ENCODE measurements around the gene PARP1. TPM values are rescaled to one million over a fixed set of nuclear protein-coding genes. Genes with fewer than 3 reads are reported as not detected.
A peak's percentile ranks its signal among the peaks of the same experiment; 100 is the strongest.

Gene PARP1
- total RNA-seq, 1 donor from 2014 or later, result 168 TPM

- Mint-ChIP-seq H3K4me3 (ENCODE audit: unreplicated experiment) (no peak overlapping the region), H3K27ac (ENCODE audit: unreplicated experiment) (no peak overlapping the region), H3K27me3 (ENCODE audit: unreplicated experiment) (no peaks in the 10 kb centered on the region), H3K4me1 (ENCODE audit: low read depth, unreplicated experiment) (peaks cover 4% of the 10 kb centered on the region), H3K9me3 (ENCODE audit: unreplicated experiment) (peaks cover 5% of the 10 kb centered on the region), H3K36me3 (ENCODE audit: unreplicated experiment) (peaks cover 9% of the 10 kb centered on the region)
- DNase-seq, result no peak
- TF ChIP-seq CTCF (IDR thresholded peaks at IDR 0.05; ENCODE audit: partially characterized antibody, unreplicated experiment), result no peak
These were observed 72.2 kb downstream of the PARP1 start for GRCh38 chr1:226335661-226336060.

- H3K4me3 Mint-ChIP-seq (ENCODE audit: unreplicated experiment), result peak overlapping the region; percentile 68
- DNase-seq, result no peak
- peaks cover 4% of the 10 kb centered on the region for H3K4me1 Mint-ChIP-seq (ENCODE audit: low read depth, unreplicated experiment)
- no peaks in the 10 kb centered on the region for H3K27me3 Mint-ChIP-seq (ENCODE audit: unreplicated experiment)
- peak overlapping the region; percentile 23 for H3K27ac Mint-ChIP-seq (ENCODE audit: unreplicated experiment)
- no peak for TF ChIP-seq CTCF (IDR thresholded peaks at IDR 0.05; ENCODE audit: partially characterized antibody, unreplicated experiment)
- no peaks in the 10 kb centered on the region for H3K36me3 Mint-ChIP-seq (ENCODE audit: unreplicated experiment)
- no peaks in the 10 kb centered on the region for H3K9me3 Mint-ChIP-seq (ENCODE audit: unreplicated experiment)
These were observed 74.9 kb downstream of the PARP1 start for GRCh38 chr1:226332947-226333346.

GRCh38 chr1:226329237-226329636 lies 78.7 kb downstream of the PARP1 start:
- H3K27ac Mint-ChIP-seq (ENCODE audit: unreplicated experiment), result no peak overlapping the region
- TF ChIP-seq CTCF (IDR thresholded peaks at IDR 0.05; ENCODE audit: partially characterized antibody, unreplicated experiment), result no peak
- DNase-seq, result no peak
- peaks cover 2% of the 10 kb centered on the region for H3K27me3 Mint-ChIP-seq (ENCODE audit: unreplicated experiment)
- H3K4me3 Mint-ChIP-seq (ENCODE audit: unreplicated experiment), result no peak overlapping the region
- H3K4me1 Mint-ChIP-seq (ENCODE audit: low read depth, unreplicated experiment), result peaks cover 4% of the 10 kb centered on the region
- H3K9me3 Mint-ChIP-seq (ENCODE audit: unreplicated experiment), result peaks cover 2% of the 10 kb centered on the region
- no peaks in the 10 kb centered on the region for H3K36me3 Mint-ChIP-seq (ENCODE audit: unreplicated experiment)

- no peak overlapping the region for H3K4me3 Mint-ChIP-seq (ENCODE audit: unreplicated experiment)
- H3K27me3 Mint-ChIP-seq (ENCODE audit: unreplicated experiment), result peaks cover 2% of the 10 kb centered on the region
- H3K27ac Mint-ChIP-seq (ENCODE audit: unreplicated experiment), result no peak overlapping the region
These were observed 80.1 kb downstream of the PARP1 start for GRCh38 chr1:226327761-226328162.

GRCh38 chr1:226325178-226325577 lies 82.7 kb downstream of the PARP1 start:
- Mint-ChIP-seq H3K36me3 (ENCODE audit: unreplicated experiment) (no peaks in the 10 kb centered on the region), H3K4me1 (ENCODE audit: low read depth, unreplicated experiment) (no peaks in the 10 kb centered on the region), H3K4me3 (ENCODE audit: unreplicated experiment) (no peak overlapping the region), H3K9me3 (ENCODE audit: unreplicated experiment) (peaks cover 2% of the 10 kb centered on the region), H3K27me3 (ENCODE audit: unreplicated experiment) (peaks cover 2% of the 10 kb centered on the region), H3K27ac (ENCODE audit: unreplicated experiment) (no peak overlapping the region)
- DNase-seq, result no peak
- TF ChIP-seq CTCF (IDR thresholded peaks at IDR 0.05; ENCODE audit: partially characterized antibody, unreplicated experiment), result no peak

More at GRCh38 chr1:226327761-226328162, 80.1 kb downstream of the PARP1 start:
- DNase-seq, result no peak
- Mint-ChIP-seq H3K36me3 (ENCODE audit: unreplicated experiment) (no peaks in the 10 kb centered on the region), H3K9me3 (ENCODE audit: unreplicated experiment) (peaks cover 2% of the 10 kb centered on the region), H3K4me1 (ENCODE audit: low read depth, unreplicated experiment) (no peaks in the 10 kb centered on the region)
- no peak for TF ChIP-seq CTCF (IDR thresholded peaks at IDR 0.05; ENCODE audit: partially characterized antibody, unreplicated experiment)
